Endothelial cell (in vitro differentiated cells): ENCODE data around the gene NCAN. TPM values are rescaled to one million over a fixed set of nuclear protein-coding genes. Genes with fewer than 3 reads are reported as not detected.

Source experiments
- DNase-seq: peaks from one replicate; pipeline ENCODE4 v3.0.0; 2021; ENCODE audit warnings: low spot score
- H3K27ac Mint-ChIP-seq: one replicate; pipeline ENCODE4 v1.8.0; 2021; ENCODE audit warnings: mixed read lengths, inconsistent platforms; ENCODE audit not compliant: unreplicated experiment
- H3K27me3 Mint-ChIP-seq: one replicate; pipeline ENCODE4 v1.8.0; 2021; ENCODE audit warnings: mild to moderate bottlenecking, moderate library complexity, mixed read lengths, inconsistent platforms; ENCODE audit not compliant: unreplicated experiment
- H3K36me3 Mint-ChIP-seq: one replicate; pipeline ENCODE4 v1.8.0; 2021; ENCODE audit warnings: mild to moderate bottlenecking, low read depth, mixed read lengths, inconsistent platforms; ENCODE audit not compliant: unreplicated experiment
- H3K4me1 Mint-ChIP-seq: one replicate; pipeline ENCODE4 v1.8.0; 2021; ENCODE audit warnings: mild to moderate bottlenecking, mixed read lengths, inconsistent platforms; ENCODE audit not compliant: unreplicated experiment
- H3K4me3 Mint-ChIP-seq: one replicate; pipeline ENCODE4 v1.8.0; 2021; ENCODE audit warnings: mild to moderate bottlenecking, mixed read lengths, inconsistent platforms; ENCODE audit not compliant: unreplicated experiment
- H3K9me3 Mint-ChIP-seq: one replicate; pipeline ENCODE4 v1.8.0; 2021; ENCODE audit warnings: mixed read lengths, inconsistent platforms; ENCODE audit not compliant: unreplicated experiment
- CTCF ChIP-seq: fragments of 200-600 bp; sonication (generic); IDR thresholded peaks from one replicate; pipeline ENCODE4 v1.5.0; 2021; ENCODE audit warnings: antibody characterized with exemption; ENCODE audit not compliant: unreplicated experiment
- total RNA-seq: library from RNA; stranded (reverse); fragmentation: NEBNext Ultra II Directional; extraction: Animal tissue kit (Norgen Biotek cat#: 25700); gene quantifications from one replicate; pipeline ENCODE4 v1.2.1, GENCODE V29; 2021; ENCODE audit not compliant: unreplicated experiment

Gene NCAN
- total RNA-seq, 1 donor from 2014 or later, result 0.05 TPM

GRCh38 chr19:19201697-19202630 is 9.8 kb upstream of the NCAN start:
- Mint-ChIP-seq H3K27ac (no peak overlapping the region), H3K36me3 (peaks cover 11% of the 10 kb centered on the region), H3K27me3 (peaks cover 5% of the 10 kb centered on the region), H3K4me3 (peak overlapping the region; percentile 83), H3K9me3 (no peaks in the 10 kb centered on the region), H3K4me1 (peaks cover 3% of the 10 kb centered on the region)
- no peak for TF ChIP-seq CTCF
- no peak for DNase-seq

DNA sequence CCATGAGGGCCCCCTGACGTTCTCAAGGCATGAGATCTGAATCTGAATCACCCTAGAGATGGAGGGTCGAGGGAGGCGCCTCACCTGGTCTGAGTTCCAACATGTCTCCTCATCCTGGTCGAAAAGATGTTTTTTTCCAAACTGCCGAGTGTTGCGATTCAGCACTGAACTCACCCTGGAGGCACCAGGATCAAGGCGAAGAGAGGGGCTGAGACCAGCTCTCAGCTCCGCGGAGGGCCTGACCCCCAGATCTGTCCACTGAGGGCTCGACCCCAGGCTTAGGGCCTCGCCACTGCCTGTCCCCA is 9.1 kb upstream of the NCAN start:
- peak overlapping the region; percentile 83 for H3K4me3 Mint-ChIP-seq
- no peak for DNase-seq
- H3K4me1 Mint-ChIP-seq, result peaks cover 3% of the 10 kb centered on the region
- peaks cover 11% of the 10 kb centered on the region for H3K27me3 Mint-ChIP-seq
- no peaks in the 10 kb centered on the region for H3K9me3 Mint-ChIP-seq
- H3K36me3 Mint-ChIP-seq, result peaks cover 16% of the 10 kb centered on the region
- no peak overlapping the region for H3K27ac Mint-ChIP-seq
- no peak for TF ChIP-seq CTCF

GRCh38 chr19:19203012-19203856 is 8.5 kb upstream of the NCAN start, which contains the start of gene NR2C2AP:
Gene NR2C2AP (minus strand): TSS chr19:19203414. CDS start chr19:19203060, 354 bp downstream.
- Mint-ChIP-seq H3K4me1 (peaks cover 3% of the 10 kb centered on the region), H3K4me3 (peak within 1 kb of the TSS; percentile 83), H3K27ac (no peak within 1 kb of the TSS), H3K27me3 (peaks cover 11% of the 10 kb centered on the region), H3K9me3 (no peaks in the 10 kb centered on the region), H3K36me3 (peaks cover 11% of the 10 kb centered on the region)
- DNase-seq, result peak; percentile 77
- no peak for TF ChIP-seq CTCF

GRCh38 chr19:19204181-19204580 is 7.6 kb upstream of the NCAN start:
- Mint-ChIP-seq H3K27me3 (peaks cover 11% of the 10 kb centered on the region), H3K4me1 (peaks cover 3% of the 10 kb centered on the region), H3K36me3 (peaks cover 7% of the 10 kb centered on the region), H3K4me3 (peak overlapping the region; percentile 18), H3K9me3 (no peaks in the 10 kb centered on the region), H3K27ac (no peak overlapping the region)
- TF ChIP-seq CTCF, result no peak
- DNase-seq, result no peak
